Measurements from ENCODE around the gene SLCO1B1. TPM values are rescaled to one million over a fixed set of nuclear protein-coding genes. Genes with fewer than 3 reads are reported as not detected.

SLCO1B1 gene
- polyA plus RNA-seq, 12 donors, result 0.37 TPM; not detected in 11

DNA sequence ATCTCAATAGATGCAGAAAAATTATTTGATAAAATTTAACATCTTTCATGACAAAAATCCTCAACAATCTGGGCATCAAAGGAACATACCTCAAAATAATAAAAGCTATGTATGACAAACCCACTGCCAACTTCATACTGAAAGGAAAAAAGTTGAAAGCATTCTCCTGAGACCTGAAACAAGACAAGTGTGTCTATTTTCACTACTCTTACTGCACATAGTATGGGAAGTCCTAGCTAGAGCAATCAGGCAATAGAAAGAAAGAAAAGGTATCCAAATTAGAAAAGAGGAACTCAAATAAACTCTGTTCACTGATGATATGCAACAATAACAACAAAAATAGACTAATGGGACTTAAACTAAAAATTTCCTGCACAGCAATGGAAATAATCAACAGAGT lies 90.1 kb downstream of the SLCO1B1 start:
- no peak for DNase-seq

DNA sequence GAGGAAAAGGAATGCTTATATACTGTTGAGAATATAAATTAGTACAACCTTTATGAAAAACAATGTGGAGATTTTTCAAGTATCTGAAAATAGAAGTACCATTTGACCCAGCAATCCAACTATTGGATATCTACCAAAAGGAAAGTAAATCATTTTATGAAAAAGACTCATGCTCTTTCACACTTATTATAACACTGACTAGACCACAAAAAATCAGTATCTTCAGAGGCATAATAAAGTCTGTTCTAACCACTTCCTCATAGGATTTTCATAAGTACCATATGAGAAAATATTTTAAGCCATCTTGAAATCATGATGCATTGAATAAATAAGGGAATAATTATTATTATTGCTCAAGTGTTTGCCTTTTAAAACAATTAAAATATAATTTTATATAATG lies 90.8 kb downstream of the SLCO1B1 start:
- DNase-seq, result no peak

DNA sequence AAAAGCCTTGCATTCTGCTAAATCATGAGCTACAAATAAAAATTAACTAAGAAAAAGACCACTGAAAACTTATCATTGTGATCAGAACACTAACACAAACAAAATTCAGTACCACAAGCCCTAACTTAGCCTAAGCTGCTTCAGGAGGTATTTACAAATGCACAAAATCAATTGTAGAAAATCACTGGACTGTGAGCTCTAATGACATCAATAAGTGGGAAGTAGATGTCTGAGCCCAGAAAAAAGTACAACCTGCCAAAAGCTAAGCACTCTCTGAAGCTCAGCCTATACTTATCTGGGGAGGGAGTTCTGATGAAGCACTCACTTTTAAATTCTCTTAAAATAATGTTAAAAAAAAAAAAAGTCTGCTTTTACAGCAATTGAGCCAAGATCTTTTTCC lies 92.9 kb downstream of the SLCO1B1 start:
- no peak for DNase-seq

DNA sequence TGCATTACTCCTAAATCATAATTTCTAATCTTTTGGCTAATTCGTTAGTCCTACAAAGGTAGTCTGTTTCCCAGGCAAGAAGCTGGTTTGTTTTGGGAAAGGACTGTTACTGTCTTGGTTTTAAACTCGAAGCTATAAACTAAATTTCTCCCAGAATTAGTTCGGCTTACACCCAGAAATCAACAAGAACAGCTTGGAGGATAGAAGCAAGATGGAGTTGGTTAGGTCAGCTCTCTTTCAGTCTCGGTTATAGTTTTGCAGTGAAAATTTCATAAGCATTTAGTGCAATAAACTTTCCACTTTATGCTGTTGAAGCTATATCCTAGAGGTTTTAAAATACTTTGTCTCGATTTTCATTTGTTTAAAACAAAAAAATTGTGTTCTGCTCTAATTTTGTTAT lies 103.4 kb downstream of the SLCO1B1 start:
- no peak for DNase-seq

DNA sequence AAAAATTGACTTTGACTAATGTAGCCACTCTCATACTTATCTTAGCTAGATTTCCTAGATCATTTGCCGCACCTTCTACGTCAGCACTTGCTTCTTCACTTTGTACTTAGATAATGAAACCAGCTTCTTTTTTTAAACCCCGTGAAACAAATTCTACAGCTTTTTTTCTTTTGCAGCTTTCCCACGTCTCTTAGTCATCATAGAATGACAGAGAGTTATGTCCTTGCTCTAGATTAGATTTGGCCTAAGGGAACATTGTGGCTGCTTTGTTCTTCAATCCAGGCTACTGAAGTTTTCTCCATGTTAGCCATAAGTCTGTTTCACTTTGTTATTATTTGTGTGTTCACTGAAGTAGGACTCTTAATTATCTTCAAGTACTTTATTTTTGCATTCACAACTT lies 108.9 kb downstream of the SLCO1B1 start:
- no peak for DNase-seq

DNA sequence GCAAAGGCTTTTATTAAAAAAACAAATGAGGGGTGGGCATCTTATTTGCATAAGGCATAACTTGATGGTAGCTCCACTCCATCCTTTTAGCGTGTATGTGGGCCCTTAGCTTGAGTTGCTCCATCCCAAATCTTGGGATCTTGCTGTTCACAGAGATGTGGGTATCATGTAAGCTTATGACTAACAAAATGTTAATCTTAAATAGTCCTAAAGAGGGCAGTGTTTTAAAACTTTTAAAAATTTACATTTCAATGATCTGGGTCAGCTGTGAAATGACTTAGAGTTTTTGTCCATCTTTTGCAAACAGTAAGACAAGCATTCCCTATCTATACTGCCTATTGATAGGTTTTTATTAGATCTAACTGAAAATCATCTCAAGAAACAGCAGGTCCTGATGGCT lies 117.7 kb downstream of the SLCO1B1 start:
- DNase-seq, result no peak

DNA sequence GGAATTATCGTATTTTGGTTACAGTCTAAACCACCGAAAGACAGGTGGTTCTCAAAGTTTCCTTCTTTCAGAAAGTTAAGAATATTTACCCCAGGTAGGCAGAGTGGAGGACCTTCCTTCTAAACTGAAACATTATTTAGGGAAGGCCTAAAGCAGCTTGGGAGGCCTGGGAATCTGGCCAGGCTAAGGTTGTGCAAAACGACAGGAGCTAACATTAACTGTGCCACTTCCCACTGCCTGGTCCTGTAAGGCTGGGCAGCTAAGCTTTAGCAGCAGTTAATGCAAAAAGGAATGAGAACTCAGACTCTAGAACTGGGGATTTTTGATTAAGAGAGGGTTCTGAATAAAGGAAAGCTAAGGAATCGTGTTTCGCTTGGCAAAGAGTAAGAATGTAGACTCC lies 121.1 kb downstream of the SLCO1B1 start:
- DNase-seq, result no peak

DNA sequence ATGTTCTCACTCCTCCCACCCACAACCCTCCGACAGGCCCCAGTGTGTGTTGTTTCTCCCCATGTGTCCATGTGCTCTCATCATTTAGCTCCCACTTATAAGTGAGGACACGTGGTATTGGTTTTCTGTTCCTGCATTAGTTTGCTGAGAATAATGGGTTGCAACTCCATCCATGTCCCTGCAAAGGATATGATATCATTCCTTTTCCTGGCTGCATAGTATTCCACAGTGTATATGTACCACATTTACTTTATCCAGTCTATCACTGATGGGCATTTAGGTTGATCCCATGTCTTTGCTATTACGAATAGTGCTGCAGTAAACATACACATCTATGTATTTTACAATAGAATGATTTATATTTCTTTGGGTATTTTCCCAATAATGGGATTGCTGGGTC lies 126.2 kb downstream of the SLCO1B1 start:
- no peak for DNase-seq

DNA sequence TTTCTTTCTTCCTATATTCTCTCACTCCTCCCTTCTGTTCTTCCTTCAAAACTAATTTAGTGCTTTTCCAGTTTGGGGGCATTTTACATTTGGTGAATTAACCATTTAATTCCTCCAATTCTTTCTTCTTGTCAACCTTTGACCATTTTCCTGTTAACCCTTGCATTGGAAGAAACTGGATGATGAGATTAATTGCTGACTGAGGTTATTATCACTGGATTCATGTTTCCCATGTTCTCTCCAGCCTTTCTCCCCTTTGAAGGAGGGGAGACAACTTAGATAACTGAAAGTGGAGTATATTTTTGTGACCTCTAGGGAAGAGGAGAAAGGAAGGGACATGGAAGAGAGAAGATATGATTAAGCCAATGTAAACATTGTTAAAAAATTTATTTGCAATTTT lies 133.2 kb downstream of the SLCO1B1 start:
- no peak for DNase-seq

DNA sequence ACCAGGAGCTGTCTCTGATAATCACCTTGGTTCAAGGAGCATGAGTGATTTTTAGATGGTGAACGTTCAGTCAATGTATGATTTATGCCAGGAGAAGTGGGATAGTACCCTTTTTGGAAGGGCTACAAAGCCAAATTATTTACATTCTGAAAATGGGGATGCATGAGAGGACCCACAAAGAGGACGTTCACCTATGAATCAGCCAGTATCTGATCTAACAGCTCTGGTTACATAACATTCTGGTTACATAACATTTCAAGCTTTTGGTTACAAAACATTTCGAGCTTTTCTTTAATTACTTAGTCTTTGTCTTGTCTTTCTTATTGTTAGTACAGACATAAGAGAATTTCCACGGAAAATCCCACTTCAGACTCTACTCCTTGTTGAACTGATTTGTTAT lies 134.9 kb downstream of the SLCO1B1 start:
- DNase-seq, result no peak

DNA sequence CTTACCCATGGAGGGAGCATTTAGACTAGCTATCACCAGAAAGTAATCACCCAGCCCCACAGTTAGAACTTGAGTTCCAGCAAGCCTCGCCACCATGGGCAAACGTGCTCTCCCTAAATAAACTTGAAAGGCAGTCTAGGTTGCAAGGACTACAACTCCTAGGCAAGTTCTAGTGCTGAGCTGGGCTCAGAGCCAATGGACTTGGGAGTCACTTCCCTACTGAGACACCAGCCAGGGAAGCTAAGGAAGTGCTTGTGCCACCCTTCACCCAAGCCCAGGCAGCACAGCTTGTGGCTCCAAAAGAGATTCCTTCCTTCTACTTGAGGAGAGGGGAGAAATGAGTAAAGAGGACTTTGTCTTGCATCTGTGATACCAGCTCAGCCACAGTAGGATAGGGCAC lies 145.8 kb downstream of the SLCO1B1 start:
- DNase-seq, result no peak

Other genes with a start within 250 kb of the SLCO1B1 start
- under 1 TPM in 1 of 12 donors, not detected in 11; 0.05 TPM for gene SLCO1A2, start 203.7 kb downstream of the SLCO1B1 start, polyA plus RNA-seq (ENCODE audit: insufficient read length in 12 of 12)
- not detected for gene IAPP, start 241.7 kb downstream of the SLCO1B1 start, polyA plus RNA-seq (ENCODE audit: insufficient read length in 12 of 12)